Activated gamma-delta T cell (primary cell): ENCODE results near the gene LRRC45.

Experiments
- DNase-seq: peaks from one replicate; lab custom pipeline; 2025; lab: John Stamatoyannopoulos, UW

The LRRC45 gene

DNA sequence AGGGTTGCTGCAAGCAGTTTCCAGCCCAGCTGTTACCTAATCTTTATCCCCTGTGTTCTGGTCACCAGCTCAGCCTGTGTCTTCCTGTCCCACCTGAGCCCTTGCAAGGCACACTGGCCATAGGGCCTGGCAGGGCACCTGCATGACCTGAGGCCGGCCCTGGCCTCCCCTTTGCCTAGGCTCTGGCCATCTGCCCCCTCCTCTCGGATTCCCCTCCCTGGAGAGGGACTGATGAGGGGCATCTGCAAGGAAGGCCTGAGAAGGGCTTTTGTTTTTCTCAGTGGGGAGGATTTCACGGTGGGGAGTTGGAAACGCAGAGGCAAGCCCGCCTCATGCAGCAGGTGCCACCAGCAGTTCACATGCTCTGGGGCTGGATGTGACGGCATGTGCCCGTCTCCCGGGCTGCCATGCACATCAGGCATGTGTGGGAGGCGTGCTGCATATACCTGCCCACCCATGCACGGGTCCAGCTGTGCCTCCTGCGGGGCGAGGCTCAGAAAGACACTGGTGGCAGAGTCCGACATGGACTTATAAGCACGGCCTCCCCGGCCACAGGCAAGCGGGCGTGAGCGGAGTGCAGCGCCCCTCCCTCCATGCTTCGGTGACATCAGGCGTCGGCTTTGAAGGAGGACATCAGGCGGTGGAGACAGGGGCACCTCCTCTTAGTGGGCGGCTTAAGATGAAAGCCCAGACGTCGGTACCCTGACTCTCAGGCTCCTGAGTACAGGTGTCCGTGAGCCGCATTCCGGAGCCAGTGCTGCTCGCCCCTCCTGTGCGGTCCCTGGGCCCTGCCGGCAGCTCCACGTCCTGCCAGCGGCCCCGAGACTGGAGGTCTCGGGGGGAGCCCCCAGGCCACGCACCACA lies 29.1 kb upstream of the LRRC45 start:
- no peak for DNase-seq

DNA sequence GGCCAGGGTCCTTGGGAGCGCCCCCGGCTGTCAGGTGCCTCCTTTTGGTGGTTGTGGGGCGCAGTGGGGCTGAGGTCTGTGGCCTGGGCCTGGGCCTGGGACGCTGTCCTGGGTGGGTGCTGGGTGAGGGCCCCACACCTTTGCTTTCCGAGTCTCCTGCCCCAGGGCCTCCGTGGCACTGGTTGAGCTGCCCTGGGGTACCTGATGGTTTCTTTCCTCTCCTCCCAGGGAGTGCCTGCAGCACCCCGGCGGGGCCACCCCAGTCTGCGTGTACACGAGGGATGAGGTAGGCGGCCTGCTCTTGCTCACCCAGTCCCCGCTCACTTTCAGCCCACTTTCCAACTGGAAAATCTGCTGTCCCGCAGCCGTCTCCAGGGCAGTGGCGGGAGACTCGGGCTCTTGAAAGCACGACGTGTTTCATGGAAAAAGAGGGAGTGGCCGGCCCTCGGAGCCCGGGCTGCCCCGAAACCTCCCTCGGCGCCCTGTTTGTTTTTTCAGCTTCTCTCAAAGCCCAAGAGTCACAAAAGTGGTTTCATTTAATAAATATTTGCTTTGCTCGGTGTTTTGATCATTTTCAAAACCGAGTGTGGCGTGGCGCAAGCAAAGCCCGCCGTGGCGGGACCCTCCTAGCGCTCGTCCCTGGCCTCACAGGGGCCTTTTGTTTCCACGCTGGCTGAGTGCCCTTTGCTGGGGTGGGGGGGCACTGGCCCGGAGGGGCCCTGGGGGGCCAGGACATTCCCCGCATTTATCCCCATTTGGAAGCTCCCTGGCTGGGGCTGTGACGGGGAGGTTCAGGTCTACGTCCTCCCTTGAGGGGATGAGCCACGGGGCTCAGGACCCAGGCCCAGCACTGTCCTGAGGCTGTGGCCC lies 28.3 kb upstream of the LRRC45 start:
- no peak for DNase-seq

DNA sequence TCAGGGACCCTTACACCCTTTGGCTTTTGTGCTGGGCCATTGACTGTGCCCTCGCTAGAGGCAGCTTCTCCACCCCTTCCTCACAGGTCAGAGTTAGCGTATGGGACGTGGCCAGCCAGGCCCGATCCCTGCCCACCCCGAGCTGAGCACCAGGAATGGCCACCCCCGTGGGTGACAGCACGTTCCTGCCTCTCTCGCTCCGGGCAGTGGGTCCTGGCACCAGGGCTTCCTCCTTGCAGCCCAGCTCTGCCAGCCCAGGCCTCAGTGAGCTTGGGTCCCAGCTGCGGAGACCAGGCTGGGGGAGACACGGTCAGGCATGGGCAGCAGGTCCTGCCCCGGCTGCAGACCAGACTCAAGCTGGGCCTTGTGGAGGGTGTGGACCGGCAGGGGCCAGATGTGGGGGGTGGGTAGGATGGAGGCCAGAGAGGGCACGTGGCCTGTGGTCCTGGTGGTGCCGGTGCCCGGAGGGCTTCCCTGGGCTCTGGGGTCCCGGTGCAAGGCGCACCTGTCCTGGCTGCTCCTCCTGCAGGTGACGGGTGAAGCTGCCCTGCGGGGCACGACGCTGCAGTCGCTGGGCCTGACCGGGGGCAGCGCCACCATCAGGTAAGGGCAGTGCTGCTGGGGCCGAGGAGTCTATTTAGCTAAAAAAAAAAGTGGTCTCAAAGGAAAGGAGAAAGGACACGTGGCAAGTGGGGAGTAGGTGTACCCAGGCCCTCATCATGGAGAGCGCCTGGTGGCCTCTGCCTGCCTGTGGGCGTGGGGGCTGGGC lies 27.5 kb upstream of the LRRC45 start:
- DNase-seq = no peak

DNA sequence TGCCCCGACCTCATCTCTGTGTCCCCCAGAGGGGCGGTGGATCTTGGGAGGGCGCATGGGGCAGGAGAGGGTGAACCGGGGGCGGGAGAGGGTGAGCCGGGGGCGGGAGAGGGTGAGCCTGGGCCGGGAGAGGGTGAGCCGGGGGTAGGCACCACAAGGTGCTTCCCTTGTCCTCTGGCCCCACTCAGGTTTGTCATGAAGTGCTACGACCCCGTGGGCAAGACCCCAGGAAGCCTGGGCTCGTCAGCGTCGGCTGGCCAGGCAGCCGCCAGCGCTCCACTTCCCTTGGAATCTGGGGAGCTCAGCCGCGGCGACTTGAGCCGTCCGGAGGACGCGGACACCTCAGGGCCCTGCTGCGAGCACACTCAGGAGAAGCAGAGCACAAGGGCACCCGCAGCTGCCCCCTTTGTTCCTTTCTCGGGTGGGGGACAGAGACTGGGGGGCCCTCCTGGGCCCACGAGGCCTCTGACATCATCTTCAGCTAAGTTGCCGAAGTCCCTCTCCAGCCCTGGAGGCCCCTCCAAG lies 26.8 kb upstream of the LRRC45 start:
- no peak for DNase-seq

DNA sequence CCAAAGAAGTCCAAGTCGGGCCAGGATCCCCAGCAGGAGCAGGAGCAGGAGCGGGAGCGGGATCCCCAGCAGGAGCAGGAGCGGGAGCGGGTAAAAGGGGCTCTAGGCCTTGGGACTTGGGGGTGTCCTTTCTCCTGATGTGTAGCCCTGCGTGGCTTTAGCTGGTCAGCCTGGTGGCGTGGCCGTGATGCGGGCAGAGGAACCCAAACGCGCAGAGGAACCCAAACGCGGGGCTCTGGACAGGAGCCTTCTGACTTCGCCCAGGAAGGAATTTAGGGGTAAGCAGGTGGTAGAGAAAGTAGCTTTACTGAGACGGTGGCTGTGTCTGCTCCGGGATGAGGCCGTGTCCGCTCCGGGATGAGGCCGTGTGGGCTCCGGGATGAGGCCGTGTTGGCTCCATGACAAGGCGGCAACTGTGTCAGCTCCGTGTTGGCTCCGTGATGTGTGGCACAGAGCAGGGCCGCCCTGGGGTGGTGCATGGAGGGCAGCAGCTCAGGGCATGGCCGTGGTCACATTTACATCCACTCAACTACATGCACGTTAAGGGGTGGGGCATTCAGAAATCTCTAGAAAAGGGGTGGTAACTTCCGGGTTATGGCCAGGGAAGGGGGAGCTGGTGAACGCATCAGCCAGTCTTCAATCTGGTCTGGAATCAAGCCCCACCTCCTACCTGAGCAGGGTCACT lies 26.2 kb upstream of the LRRC45 start:
- DNase-seq = no peak

DNA sequence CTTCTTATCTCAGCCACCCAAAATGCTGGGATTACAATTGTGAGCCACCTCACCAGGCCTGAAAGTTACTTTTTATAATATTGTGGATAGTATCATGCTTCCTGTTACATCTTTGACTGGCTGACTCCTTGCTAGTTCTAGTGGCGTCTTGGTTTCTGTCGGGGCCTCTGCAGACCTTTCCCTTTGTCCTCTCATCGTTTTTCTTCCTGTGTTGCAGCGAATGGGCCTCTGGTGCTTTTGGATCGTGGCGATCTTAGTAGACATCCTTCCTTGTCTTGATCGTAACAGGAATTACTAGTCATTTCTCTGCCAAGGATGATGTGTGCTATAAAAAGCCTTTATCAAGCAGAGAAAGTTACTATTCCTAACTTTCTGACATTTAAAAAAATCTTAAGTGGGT lies 24.9 kb upstream of the LRRC45 start:
- no peak for DNase-seq

DNA sequence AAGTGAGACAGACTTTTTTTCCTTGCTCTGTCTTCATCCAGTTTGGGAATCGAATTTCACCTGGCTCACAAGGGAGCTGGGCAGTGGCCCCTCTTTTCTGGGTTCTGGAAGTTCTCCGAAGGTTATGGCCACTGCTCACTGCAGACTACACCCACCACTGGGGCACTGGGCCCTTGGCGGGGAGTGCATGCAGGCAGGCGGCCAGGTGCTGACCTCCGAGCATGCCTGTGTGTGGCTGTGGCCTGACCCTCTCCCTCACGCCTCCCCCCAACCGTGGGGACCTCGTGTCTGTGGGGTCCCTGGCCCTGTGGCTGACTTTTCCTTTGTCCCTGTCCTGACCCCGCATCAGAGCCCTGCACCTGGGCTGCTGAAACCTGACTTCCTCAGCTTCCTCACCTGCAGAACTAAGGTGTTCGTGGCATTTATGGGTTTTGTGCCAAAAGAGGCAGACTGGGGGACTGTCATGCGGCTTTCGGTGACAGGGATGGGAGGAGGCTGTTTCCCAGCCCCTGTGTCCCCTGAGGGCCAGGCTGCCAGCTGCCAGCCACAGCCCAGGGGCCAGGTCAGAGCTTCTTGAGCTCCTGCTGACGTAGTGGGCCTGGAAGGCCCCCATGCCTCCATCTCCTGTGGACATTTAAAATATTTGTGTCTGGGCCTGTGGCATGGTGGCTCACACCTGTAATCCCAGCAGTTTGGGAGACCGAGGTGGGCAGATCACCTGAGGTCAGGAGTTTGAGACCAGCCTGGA lies 24.2 kb upstream of the LRRC45 start:
- no peak for DNase-seq

DNA sequence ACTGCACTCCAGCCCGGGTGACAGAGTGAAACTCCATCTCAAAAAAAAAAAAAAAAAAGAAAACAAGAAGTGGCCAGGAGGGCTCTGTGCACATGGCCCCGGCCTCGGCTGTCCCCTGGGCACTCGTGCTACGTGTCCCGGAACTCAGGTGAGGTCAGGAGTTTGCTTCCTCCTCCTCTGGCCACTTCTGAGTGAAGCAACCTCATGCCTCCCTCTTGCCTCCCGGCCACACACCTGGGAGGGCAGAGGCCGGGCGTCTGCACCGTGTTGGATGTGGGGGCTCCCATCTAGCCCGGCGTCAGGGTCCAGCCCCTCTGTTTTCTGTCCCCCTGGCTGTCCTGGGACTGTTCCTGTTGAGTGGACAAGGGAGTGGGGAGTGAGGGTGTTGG lies 23.5 kb upstream of the LRRC45 start:
- no peak for DNase-seq

DNA sequence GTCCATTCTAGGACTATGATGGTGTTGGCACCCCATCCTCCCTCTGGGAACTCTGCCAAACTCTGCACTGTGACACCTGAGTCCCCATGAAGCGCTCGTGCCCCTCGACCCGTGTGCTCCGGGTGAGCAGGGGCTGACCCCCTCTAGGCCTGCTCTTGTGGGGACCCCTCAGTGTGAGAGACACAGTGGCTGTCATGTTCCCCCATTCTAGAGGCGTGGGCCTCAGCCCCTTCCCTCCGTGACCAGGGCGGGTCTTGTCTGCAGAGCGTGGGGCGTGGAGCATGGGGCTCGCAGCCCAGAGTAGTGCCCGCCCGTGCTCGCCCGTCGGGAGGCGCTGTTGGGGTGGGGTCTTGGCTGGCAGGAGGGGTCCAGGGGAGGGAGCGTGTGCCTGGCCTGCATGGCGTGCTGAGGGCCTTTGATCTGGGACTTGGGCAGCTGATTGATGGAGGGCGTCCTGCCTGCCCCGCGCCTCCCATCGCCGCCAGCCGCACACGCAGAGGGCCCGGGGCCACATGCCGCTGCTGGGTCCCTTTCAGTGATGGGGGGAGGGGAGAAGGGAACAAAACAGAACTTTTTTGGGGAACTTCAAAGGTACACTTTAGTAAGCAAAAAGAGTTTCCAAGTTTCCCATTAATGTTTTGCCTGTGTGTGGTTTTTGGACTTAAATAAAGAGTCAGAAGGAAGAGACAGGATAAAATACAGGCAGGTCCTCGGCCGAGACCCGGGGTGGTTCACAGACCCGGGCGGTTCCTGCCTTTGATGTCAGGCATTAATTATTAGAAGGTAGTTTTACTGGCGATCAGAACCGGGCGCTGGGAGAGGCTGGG lies 22.9 kb upstream of the LRRC45 start:
- no peak for DNase-seq

DNA sequence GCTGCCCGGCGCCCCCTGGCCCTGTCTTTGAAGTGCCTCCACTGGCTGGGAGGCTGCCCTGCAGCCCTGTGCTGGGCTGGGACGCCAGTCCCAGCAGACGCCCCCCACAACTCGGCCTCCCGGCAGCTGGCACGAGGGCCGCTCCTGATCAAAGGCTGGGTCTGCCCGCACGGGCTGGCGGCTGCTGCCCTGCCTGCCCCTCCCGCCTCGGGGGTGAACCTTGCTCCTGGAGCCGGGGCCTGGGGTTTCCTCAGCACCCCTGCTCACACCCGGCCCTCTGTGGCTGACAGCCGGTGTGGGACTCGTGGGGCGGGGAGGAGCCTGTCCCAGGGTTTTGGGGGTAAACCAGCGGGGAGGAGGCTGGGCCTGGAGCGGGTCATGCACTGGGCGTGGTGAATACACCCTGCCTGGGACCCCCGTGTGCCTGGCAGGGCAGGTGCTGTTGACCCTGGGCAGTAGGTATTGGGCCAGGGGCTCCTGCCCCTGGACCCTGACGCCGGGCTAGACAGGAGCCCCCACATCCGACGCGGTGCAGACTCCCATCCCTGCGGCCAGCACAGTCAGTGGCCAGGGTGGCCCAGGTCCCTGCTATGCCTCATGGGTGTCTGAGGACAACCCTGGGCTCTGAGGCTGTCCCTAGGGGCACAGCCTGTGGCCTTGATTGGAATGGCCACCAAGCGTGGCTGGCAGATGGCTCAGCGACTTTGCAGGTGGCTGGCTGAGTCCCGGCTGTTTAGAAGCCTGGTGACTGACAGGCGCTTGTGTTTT lies 22.1 kb upstream of the LRRC45 start:
- no peak for DNase-seq

DNA sequence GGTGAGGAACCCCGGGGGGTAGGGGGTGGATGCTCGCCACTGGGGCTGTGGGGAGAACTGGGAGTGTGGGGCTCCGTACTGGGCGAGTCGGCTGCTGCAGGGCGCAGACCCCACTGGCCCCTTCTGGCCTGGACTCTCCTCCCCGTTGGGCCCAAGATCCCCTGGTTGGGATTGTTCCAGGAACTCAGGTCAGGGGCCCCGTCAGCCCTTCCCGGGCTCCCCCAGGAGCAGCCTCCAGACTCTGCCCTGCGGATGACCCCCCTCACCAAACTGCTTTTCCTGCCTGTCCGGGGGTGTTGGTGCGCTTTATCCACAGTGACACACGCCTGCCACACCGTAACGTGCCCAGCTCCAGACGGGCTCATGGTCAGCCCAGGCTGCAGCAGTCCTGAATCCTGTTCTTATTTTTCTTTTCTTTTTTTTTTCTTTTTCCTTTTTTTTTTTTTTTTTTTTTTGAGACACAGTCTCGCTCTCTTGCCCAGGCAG lies 21.5 kb upstream of the LRRC45 start:
- no peak for DNase-seq

DNA sequence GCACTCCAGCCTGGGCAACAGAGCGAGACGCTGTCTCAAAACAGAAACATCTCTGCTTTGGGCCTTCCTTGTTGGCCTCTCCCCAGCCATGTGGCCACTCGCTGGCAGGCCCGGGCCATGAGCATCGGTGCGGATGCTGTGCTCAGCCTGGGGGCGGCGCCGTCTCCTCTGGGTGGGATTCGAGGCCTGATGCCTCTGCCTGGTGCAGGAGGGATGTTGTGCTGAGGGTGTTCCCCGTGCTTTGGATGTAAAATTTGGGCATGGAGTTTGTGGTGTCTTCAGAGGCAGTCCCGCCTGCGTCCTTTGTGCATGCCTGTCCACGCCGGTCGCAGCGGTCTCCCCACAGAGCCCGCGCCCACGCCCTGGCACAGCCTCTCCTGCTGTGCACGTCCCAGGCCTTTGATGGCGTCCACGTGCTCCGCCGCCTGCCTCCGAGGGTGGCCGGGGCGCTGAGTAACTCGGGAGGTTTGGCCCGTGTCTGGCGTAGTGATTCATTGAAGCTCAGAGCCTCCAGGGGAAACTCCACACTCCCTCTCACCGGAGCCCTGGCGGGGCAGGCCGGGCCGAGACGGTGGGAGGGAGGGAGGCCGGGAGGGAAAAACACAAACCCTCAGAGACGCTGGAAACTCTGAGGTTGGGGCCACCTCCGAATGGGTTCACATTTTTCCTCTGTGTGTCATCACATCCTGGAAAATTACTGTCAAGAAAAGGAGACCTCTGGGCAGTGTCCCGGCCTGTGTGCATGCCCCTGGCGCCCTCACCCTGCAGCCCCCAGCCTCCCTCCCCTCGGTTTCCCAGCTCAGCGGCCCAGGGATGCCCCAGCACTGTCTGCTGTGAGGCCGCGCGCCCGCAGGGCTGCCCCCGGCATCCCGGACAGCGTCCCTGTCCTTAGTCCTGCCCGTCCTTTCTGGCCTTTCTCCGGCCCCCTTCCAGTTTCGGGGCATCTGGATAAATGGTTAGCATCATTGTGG lies 19.4 kb upstream of the LRRC45 start:
- no peak for DNase-seq

DNA sequence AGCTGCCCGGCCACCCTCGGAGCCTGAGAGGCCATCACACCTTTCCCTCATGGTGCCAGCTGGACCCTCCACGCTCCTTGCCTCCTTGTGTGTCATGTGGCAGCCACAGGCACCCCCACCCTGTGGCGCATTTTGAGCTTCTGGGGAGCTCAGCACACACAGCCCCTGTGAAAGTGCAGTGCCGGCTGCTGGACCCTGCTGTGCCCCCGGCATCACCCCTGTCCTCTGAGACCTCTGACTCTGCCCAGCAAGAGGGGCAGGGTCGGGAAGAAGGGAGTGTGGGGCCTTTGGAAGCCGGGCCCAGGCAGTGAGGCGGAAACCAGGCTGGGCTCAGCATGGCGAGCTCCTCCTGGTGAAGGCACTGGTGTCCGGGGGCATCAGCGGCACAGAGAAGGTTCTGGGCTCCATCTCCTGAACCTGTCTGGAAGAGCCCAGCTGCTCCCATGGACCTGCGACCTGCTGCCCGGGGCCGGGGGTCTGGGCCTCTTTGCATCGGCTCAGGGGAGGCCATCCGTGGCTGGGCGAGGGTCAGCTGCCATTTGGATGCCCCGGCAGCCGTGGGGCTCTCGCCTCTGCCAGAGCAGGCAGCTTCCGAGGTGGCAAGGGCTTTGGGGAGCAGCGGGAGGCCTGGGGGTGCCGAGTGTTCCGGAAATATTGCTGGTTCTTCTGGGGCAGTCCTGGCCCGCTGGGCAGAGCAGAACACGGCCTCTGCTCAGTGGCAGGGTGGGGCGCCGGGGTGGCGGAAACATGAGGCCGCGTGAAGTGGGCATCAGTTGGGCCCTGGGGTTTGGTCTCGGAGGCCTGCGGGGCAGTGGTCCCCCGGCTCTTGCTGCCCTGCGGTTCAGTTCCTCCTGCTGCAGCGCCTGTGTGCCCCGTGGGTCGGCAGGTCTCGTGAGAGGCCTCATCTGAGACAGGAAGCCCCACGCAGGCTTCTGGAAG lies 18.3 kb upstream of the LRRC45 start:
- no peak for DNase-seq

DNA sequence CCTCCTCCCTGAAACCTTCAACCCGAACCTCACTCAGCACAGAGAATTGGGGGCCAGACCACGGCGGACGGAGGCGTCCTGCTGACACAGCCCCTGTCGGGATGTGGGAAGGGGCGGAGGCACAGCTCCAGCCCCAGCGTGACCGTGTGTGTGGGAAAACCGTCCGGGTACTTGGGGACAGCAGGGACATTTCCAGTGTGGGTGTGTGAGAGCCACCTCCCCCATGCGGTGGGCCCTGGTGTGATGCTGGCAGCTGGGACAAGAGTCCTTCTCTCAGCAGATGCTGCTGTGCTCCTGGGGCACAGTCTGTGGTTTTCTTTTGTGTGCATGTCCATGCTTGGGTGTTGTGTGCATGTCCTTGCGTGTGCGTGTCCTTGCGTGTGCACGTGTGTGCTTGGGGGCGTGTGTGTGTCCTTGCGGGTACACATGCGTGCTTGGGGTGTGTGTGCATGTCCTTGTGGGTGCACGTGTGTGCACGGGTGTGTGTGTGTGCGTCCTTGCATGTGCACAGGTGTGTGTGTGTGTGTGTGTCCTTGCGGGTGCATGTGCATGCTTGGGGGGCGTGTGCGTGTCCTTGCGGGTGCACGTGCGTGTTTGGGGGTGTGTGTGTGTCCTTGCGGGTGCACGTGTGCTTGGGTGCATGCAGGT lies 17.3 kb upstream of the LRRC45 start:
- DNase-seq = no peak

DNA sequence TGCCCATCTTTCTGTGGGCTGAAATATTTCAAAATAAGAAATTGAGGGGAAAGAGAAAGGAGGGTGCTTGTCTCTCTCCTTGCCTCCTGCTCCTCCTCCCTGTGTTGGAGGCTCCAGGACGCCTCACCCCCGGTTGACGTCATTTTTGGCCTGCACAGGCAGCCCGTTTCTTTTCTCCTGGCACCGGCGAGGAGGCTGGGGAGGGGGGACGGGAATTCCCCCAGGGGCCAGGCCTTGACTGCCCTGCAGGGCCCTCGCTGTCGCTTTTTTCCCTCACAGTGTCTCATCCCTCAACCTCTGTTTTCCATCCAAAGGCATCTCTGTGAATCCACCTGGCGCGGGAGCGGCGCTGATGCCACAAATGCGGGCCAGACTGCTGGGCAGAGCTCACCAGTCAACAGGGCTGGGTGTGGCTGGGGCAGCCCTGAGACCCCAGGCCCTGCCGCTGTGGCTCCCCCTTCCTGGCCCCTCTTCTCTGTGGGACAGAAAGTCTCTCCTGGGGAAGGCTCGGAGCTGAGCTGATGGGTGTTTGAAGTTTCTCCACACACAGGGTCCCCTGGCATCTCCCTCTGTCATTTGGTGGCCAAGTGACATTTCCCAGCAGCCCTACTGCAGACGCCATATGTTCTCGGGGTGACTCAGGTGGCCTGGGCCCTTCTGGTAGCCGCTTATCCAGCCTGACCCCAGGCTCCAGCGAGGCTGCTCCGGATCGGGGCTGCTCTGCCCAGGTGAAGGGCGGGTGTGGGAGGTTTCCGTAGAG lies 16.5 kb upstream of the LRRC45 start:
- no peak for DNase-seq

DNA sequence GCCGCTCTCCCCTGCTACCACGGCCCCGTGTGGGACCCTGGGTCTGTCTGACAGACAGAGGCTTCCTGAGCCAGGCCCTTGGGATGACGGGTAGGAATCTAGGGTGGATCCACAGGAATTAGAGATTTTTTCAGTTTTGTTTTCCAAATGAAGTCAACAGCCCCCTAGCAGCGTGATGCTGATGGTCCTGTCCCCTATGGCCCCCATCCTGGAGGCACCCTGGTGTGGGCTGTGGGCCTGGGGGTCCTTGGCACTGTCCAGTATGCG lies 15.9 kb upstream of the LRRC45 start:
- DNase-seq = no peak
